Measurements from ENCODE around the gene MIA. TPM values are rescaled to one million over a fixed set of nuclear protein-coding genes. Genes with fewer than 3 reads are reported as not detected.
"Not testable (repeated sequence)": the region's sequence is repeated elsewhere in the genome, so short reads cannot be mapped to it uniquely, and the experiment has no call there.

The MIA gene
- total and polyA plus RNA-seq, 7 donors, result 2.1 to 19.1 (median 12.0) TPM; not detected in 1

DNA sequence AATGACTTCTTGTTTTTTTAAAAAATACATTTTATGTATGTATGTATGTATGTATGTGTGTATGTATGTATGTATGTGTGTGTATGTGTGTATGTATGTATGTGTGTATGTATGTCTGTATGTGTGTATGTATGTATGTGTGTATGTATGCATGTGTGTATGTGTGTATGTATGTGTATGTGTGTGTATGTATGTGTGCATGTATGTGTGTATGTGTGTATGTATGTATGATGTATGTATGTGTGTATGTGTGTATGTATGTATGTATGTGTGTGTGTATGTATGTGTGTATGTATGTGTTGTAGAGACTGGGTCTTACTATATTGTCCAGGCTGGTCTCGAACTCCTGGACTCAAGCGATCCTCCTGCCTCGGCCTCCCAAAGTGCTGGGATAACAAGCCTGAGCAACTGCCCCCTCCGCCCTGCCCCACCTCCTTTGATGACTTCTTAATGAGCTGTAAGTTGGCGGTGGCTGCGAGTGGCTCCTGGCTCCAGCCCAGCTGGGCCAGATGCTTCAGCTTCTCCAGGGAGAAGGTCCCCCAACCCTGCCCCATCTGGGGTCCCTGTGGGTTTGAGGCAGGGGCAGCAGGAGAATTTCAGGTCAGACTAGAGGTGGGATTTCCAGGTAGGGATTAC, 50.3 kb downstream of the MIA start:
- H3K27me3 ChIP-seq; intact Hi-C loops (cut with DNase I); H3K4me3 ChIP-seq; H3K27ac ChIP-seq; DNase-seq; H3K9me3 ChIP-seq: not testable (repeated sequence)
- Histone ChIP-seq H3K4me1 (peaks cover 0 to 22% (median 15%) of the 10 kb centered on the region in 4 donors), H3K36me3 (peaks cover 0 to 13% (median 6%) of the 10 kb centered on the region in 4 donors)
- 66 to 87% methylated on average over 6 of the region's 6 CpGs for WGBS, 2 donors

DNA sequence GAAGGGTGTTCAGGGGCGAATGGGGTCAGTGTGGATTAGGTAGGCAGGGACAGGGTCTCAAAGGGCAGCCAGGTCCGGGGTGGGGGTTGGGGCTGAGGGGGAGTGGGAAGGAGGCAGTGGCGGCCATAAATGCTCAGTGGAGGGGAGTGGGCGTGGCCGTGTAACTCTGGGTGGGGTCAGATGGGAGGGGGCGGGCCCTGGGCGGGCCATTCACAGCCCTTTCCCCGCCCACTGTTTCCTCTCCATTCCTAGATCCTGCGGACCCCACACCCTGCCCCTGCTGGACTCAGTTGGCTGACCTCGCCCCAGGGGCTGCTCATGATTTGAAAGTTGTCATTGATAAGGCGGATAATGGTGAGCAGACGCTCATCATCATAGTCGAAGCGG, 51.0 kb downstream of the MIA start:
- intact Hi-C loops (cut with DNase I); DNase-seq; H3K27ac ChIP-seq; H3K27me3 ChIP-seq; H3K4me3 ChIP-seq; H3K9me3 ChIP-seq: not testable (repeated sequence)
- Histone ChIP-seq H3K4me1 (peaks cover 0 to 23% (median 15%) of the 10 kb centered on the region in 4 donors), H3K36me3 (peaks cover 0 to 13% (median 6%) of the 10 kb centered on the region in 4 donors)
- 86 to 93% methylated on average over 9 to 11 of the region's 14 CpGs for WGBS, 2 donors

DNA sequence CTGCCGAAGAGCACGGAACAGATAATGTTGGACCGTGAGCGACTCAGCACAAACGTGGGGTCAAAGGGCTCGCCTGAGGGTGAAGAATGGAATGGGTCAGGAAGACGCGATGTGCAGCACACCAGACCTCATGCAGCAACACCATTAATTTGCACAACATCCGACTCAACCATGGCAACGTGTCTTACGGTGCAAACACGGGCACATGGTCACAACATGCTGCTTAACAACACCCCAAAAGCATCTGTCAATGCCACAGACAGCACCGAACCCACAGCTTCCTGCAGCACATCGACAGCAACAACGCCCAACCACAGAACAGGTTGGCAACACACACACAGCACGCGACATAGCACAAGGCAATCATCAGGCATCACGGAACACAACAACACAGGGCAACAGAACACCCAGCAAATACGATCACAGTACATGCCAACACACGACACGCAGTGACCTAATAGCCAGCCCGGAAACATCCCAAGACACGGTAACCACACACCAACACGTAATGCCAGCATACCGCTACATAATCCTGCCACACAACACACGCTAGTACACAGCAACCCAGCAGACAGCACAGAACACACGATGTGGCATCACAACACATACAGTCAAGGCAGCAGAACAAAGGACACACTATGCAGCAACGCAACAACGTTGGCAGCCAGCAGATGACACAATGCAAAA, 51.5 kb downstream of the MIA start:
- WGBS, 2 donors, result 78 to 91% methylated on average over 29 of the region's 29 CpGs
- intact Hi-C loops (cut with DNase I); H3K9me3 ChIP-seq; DNase-seq; H3K27me3 ChIP-seq; H3K27ac ChIP-seq; H3K4me3 ChIP-seq: not testable (repeated sequence)
- H3K4me1 ChIP-seq, result peaks cover 0 to 29% (median 18%) of the 10 kb centered on the region in 4 donors
- peaks cover 0 to 13% (median 6%) of the 10 kb centered on the region in 4 donors for H3K36me3 ChIP-seq

Other genes with a start within 250 kb of the MIA start
- 10 to 100 TPM; 15.9 to 36.3 (median 33.8) TPM for gene SHKBP1, start 198.6 kb upstream of the MIA start, total RNA-seq
- gene SHKBP1, start 198.6 kb upstream of the MIA start, polyA plus RNA-seq, result 10 to 100 TPM; 50.2 to 81.0 (median 52.9) TPM
- 100 to 1,000 TPM; 107 to 206 (median 176) TPM for gene LTBP4, start 174.2 kb upstream of the MIA start, total RNA-seq
- gene LTBP4, start 174.2 kb upstream of the MIA start, polyA plus RNA-seq, result 100 to 1,000 TPM in 1 of 3 donors, 10 to 100 TPM in 2; 31.9 to 118 (median 41.4) TPM
- gene NUMBL, start 84.9 kb upstream of the MIA start, total RNA-seq, result 10 to 100 TPM; 21.9 to 38.2 (median 25.0) TPM
- 10 to 100 TPM in 1 of 3 donors, 1 to 10 TPM in 2; 3.0 to 13.7 (median 9.6) TPM for gene NUMBL, start 84.9 kb upstream of the MIA start, polyA plus RNA-seq
- gene COQ8B, start 58.6 kb upstream of the MIA start, total RNA-seq, result 10 to 100 TPM; 33.2 to 59.3 (median 39.2) TPM
- gene COQ8B, start 58.6 kb upstream of the MIA start, polyA plus RNA-seq, result 10 to 100 TPM; 24.7 to 54.4 (median 27.0) TPM
- 10 to 100 TPM; 17.7 to 39.6 (median 23.1) TPM for gene ITPKC, start 58.4 kb upstream of the MIA start, total RNA-seq
- 10 to 100 TPM; 17.4 to 27.0 (median 25.9) TPM for gene ITPKC, start 58.4 kb upstream of the MIA start, polyA plus RNA-seq
- 1 to 10 TPM; 1.8 to 5.3 (median 3.0) TPM for gene ACTMAP, start 25.0 kb upstream of the MIA start, total RNA-seq
- gene ACTMAP, start 25.0 kb upstream of the MIA start, polyA plus RNA-seq, result 10 to 100 TPM in 1 of 3 donors, 1 to 10 TPM in 2; 6.0 to 11.0 (median 6.6) TPM
- gene SNRPA, start 24.3 kb upstream of the MIA start, total RNA-seq, result 10 to 100 TPM; 43.2 to 60.1 (median 54.0) TPM
- gene SNRPA, start 24.3 kb upstream of the MIA start, polyA plus RNA-seq, result 10 to 100 TPM; 19.2 to 76.1 (median 37.2) TPM
- 10 to 100 TPM; 15.6 to 21.3 (median 19.2) TPM for gene RAB4B, start 2.7 kb downstream of the MIA start, total RNA-seq
- 10 to 100 TPM; 39.0 to 76.5 (median 58.3) TPM for gene RAB4B, start 2.7 kb downstream of the MIA start, polyA plus RNA-seq
- gene EGLN2, start 23.7 kb downstream of the MIA start, total RNA-seq, result 100 to 1,000 TPM in 1 of 4 donors, 10 to 100 TPM in 3; 60.9 to 106 (median 87.6) TPM
- 100 to 1,000 TPM in 2 of 3 donors, 10 to 100 TPM in 1; 88.9 to 105 (median 101) TPM for gene EGLN2, start 23.7 kb downstream of the MIA start, polyA plus RNA-seq
- gene CYP2A6, start 74.9 kb downstream of the MIA start, total RNA-seq, result 1 to 10 TPM in 1 of 4 donors, not detected in 3; 1.8 TPM
- gene CYP2A6, start 74.9 kb downstream of the MIA start, polyA plus RNA-seq, result not detected
- under 1 TPM in 1 of 4 donors, not detected in 3; 0.36 TPM for gene CYP2A7, start 106.7 kb downstream of the MIA start, total RNA-seq
- gene CYP2A7, start 106.7 kb downstream of the MIA start, polyA plus RNA-seq, result not detected
- gene CYP2B6, start 215.8 kb downstream of the MIA start, total RNA-seq, result not detected
- 1 to 10 TPM; 2.7 to 5.8 (median 3.0) TPM for gene CYP2B6, start 215.8 kb downstream of the MIA start, polyA plus RNA-seq

All from sigmoid colon (tissue), 7 donors.